ENCODE results near the gene PDX1.

GRCh38 chr13:27962128-27962841 is 42.5 kb downstream of the PDX1 start:
- TF ChIP-seq CTCF (IDR thresholded peaks at IDR 0.05) (no peak), POLR2A (IDR thresholded peaks at IDR 0.05) (no peak)
